HS-5 (cell line): Measurements from ENCODE around the gene CTNNA2.
A peak's percentile ranks its signal among the peaks of the same experiment; 100 is the strongest.

Experiments used
- DNase-seq: peaks from one replicate; pipeline ENCODE4 v3.0.0-alpha.2; 2012; ENCODE audit warnings: low read depth

The CTNNA2 gene

GRCh38 chr2:80288576-80288975, 775.7 kb downstream of the CTNNA2 start:
- no peak for DNase-seq

GRCh38 chr2:80291656-80292055, 778.8 kb downstream of the CTNNA2 start:
- DNase-seq = no peak

GRCh38 chr2:80292474-80292873, 779.6 kb downstream of the CTNNA2 start:
- DNase-seq = no peak

GRCh38 chr2:80293039-80293438, 780.2 kb downstream of the CTNNA2 start:
- no peak for DNase-seq

GRCh38 chr2:80298954-80299353, 786.1 kb downstream of the CTNNA2 start:
- DNase-seq = no peak

GRCh38 chr2:80299661-80300060, 786.8 kb downstream of the CTNNA2 start:
- DNase-seq = no peak

- DNase-seq = no peak
Observed at GRCh38 chr2:80300346-80300745, 787.5 kb downstream of the CTNNA2 start.

GRCh38 chr2:80300954-80301353, 788.1 kb downstream of the CTNNA2 start:
- DNase-seq = no peak

- DNase-seq = no peak
Observed at GRCh38 chr2:80302001-80302313, 789.1 kb downstream of the CTNNA2 start.

- no peak for DNase-seq
Observed at GRCh38 chr2:80302314-80303005, 789.6 kb downstream of the CTNNA2 start.

- DNase-seq = no peak
Observed at GRCh38 chr2:80303006-80303908, 790.4 kb downstream of the CTNNA2 start.

GRCh38 chr2:80303909-80304837, 791.3 kb downstream of the CTNNA2 start, which contains the start of gene LRRTM1:
Gene LRRTM1 (minus strand): TSS chr2:80304752. CDS start chr2:80303819, 933 bp downstream.
- no peak for DNase-seq

- DNase-seq = no peak
Observed at GRCh38 chr2:80311304-80311703, 798.5 kb downstream of the CTNNA2 start.

- no peak for DNase-seq
Observed at GRCh38 chr2:80312282-80312839, 799.5 kb downstream of the CTNNA2 start.

GRCh38 chr2:80322311-80322920, 809.6 kb downstream of the CTNNA2 start:
- DNase-seq = no peak

- DNase-seq = no peak
Observed at GRCh38 chr2:80322958-80323357, 810.1 kb downstream of the CTNNA2 start.

GRCh38 chr2:80323610-80324009, 810.8 kb downstream of the CTNNA2 start:
- DNase-seq = no peak

- no peak for DNase-seq
Observed at GRCh38 chr2:80324525-80324924, 811.7 kb downstream of the CTNNA2 start.

- DNase-seq = peak; percentile 9
Observed at GRCh38 chr2:80326214-80326613, 813.4 kb downstream of the CTNNA2 start.

- no peak for DNase-seq
Observed at GRCh38 chr2:80326861-80327260, 814.0 kb downstream of the CTNNA2 start.

GRCh38 chr2:80328159-80328571, 815.3 kb downstream of the CTNNA2 start:
- no peak for DNase-seq
